Activated CD8-positive, alpha-beta memory T cell treated with anti-CD3 and anti-CD28 coated beads, Interleukin-2, amount 50 U/mL, for 1 hour (primary cell): ENCODE data around the gene TBXAS1.

Source experiments
- DNase-seq: peaks from one replicate; pipeline ENCODE4 v3.0.0-alpha.2; 2020; ENCODE audit errors: extremely low read depth

TBXAS1 gene

GRCh38 chr7:140000666-140001268 is 171.7 kb downstream of the TBXAS1 start:
- no peak for DNase-seq

- no peak for DNase-seq
These were observed 174.9 kb downstream of the TBXAS1 start for GRCh38 chr7:140003913-140004382.

DNA sequence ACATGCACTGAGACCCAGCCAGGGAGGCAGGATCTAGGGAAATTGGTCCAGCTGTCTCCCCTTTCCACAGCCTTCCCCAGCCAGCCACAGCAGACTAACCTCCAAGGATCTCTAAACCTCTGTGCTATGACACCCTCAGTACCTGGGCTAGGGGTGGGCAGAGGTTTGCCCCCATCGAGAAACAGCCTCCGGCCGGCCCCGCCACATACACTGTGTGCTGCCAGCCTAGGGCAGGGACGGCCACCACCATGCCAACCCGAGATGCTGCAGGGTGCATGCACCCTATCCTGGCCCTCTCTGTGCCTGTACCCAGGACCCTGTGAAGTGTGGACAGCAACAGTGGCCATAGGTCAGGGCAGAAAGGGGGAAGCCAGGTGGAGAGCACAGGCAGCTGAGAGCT is 175.6 kb downstream of the TBXAS1 start:
- DNase-seq: no peak

- no peak for DNase-seq
These were observed 176.3 kb downstream of the TBXAS1 start for GRCh38 chr7:140005341-140005740.

GRCh38 chr7:140005754-140006503 is 176.9 kb downstream of the TBXAS1 start:
- DNase-seq: no peak

GRCh38 chr7:140006600-140006999 is 177.5 kb downstream of the TBXAS1 start:
- no peak for DNase-seq

DNA sequence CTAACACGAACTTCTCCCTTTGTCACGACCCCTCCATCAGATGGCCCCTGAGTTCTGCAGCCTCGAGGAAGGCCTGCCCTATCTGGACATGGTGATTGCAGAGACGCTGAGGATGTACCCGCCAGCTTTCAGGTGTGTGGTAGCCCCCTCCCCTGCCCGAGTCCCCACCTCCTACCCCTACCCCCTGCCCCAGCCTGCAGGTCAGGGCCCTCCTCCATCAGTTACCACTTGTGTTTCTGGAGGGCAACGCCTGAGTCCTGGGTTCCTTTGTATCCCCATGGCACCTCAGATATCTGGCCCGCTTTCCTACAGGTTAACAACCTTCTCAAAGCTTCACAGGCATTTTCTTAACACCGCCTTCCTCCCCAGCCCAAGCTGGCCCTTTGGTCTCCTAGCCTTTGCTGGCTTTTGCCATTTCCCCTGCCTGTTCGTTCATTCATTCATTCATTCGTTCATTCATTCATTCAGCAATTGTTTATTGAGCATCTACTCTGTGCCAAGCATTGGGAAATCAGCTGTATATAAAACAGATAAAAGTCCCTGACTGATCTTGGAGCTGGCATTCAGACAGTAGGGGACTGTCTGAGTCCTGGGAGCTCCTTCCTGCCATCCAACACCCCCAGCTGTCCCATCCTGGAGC is 178.1 kb downstream of the TBXAS1 start:
- no peak for DNase-seq

DNA sequence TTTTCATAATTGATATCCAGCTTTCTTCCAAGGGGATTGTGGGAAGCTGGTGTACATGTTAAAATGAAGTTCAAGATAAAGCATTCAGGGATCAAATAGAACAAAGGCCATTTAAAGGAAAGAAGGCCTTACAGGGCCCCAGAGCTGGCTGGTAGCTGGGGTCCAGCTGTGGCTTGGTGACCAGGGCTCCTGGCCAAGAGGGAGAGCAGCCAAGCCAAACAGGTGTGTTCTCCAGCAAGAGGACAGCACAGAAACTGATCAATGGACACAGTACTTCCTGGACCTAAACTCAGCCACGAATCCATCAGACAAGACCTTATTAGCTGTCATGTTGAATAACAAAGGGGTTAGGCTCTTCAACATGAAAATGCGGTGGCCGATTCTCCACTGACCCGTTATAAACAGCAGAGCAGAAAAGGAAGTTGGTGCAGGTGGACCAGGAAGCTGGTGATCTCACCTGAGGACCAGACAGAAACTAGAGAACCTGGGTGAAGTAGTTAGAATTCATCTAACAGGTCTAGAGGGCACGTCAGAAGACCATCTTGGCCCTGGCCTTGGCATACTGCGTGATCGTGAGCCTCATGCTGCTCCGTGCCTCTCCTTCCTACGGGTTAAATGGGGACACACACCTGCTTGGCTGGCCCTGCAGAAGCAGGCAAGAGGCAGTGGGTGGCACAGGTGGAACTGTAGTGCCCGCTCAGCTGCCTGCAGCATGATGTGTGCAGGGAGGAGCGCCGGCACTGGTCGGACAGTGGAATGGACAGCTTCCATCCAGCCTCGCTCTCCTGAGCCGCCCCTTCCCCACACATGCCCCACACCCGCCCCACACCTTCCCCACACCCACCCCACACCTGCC is 179.9 kb downstream of the TBXAS1 start:
- DNase-seq: no peak

DNA sequence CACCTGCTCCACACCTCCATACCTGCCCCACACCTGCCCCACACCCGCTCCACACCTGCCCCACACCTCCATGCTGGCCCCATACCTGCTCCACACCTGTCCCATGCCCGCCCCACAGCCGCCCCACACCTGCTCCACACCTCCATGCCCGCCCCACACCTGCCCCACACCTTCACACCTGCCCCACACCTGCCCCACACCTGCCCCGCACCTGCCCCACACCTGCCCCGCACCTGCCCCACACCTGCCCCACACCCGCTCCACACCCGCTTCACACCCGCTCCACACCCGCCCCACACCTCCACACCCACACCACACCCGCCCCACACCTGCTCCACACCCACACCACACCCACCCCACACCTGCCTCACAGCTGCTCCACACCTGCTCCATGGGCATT is 180.7 kb downstream of the TBXAS1 start:
- no peak for DNase-seq

DNA sequence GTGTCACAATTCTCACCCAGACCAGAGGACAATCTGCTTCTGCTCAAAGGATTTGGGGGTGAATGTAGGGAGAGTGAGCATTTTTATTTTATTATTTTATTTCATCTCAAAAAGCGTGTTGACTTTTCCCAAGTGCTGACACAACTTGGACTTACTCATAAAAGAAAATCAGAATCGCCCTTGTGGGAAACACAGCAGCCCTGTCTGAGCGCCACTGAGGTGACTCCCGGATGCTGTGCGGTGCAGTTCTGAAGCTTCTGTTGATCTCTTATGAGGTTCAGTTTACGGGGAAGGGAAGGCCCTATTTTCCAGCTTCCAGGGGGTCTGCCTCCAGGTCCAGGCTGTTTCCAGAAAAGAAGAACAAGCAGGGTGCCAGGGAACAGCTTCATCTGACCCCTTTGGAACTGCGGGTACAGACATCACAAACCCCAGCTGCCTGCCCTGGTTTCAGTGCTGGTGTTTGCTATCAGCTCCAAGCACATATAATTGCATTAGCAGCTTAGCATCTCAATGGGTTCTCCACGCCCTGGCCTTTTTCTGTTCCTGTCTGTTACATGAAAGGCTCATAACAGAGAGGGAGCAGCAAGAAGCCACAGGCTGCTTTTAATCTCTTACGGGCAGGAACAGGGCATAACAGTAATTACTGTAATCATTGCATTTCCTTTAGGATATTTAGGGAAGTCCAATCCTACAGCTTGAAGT is 181.3 kb downstream of the TBXAS1 start:
- DNase-seq: no peak

DNA sequence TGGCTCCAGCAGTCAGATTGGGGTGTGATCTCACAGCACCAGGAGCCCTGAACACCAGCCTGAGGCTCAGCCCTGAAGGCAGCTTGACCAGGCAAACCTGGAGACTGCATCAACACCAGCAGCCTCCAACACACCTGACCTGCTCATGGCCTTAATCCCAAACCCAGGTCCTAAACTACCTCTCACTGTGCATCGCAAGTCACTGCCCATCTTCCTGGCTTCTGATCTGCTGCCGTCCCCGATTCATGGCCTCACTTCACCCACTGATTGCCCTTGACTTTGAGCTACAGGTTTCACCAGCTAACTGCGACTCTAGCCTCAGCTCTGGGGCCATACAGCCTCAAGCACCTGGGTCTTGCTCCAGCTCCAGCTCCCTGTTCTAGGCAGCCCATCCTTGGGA is 184.6 kb downstream of the TBXAS1 start:
- DNase-seq: no peak

DNA sequence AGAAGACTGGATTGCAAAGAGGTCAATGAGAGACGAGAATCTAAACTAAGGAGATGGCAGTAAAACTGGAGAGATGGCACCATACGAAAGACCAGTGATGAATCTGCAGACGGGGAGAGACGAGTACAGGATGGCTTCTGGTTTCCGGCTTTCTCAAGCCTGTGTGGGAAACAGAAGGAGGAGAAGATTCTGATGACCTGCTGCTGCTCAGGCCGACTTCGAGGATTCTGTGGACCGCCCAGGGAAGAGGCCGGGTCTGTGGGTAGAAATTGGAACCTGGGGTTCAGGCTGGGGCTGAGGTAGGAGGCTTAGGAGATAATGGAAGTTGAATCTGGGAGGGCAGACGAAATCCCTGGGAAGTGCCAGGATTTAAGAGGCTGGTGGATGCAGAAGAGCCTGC is 185.1 kb downstream of the TBXAS1 start:
- DNase-seq: no peak

GRCh38 chr7:140015471-140015970 is 186.5 kb downstream of the TBXAS1 start:
- no peak for DNase-seq

GRCh38 chr7:140016540-140016939 is 187.5 kb downstream of the TBXAS1 start:
- no peak for DNase-seq

DNA sequence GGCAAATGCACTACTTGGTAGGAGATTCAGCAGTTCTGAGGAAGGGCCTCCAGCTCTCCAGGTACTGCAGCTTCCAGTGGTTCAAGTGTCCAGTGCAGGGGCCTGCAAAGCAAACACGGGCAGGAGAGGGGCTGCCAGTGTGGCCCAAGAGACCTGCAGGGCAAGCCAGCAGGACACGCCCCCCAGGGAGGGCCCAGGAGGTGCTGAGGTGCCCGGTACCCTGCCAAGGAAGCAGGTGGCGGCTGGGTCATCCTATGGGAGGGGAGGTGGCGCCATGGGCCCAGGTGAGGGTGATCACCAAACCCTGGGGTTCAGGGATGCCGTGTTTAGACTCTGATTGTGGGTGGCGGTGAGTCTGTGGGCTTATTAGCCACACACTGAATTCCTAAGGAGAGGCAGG is 188.0 kb downstream of the TBXAS1 start:
- DNase-seq: no peak

GRCh38 chr7:140017543-140017942 is 188.5 kb downstream of the TBXAS1 start:
- DNase-seq: no peak

- DNase-seq: no peak
These were observed 189.3 kb downstream of the TBXAS1 start for GRCh38 chr7:140018125-140019043.

- DNase-seq: no peak
These were observed 190.1 kb downstream of the TBXAS1 start for GRCh38 chr7:140019172-140019571.

- DNase-seq: no peak
These were observed 190.5 kb downstream of the TBXAS1 start for GRCh38 chr7:140019606-140020005.

- DNase-seq: no peak
These were observed 192.5 kb downstream of the TBXAS1 start for GRCh38 chr7:140021603-140022002.
